Measurements from ENCODE around the gene CFTR.
"Not testable (repeated sequence)": the region's sequence is repeated elsewhere in the genome, so short reads cannot be mapped to it uniquely, and the experiment has no call there.

Gene CFTR

GRCh38 chr7:117489911-117490310 is 10.1 kb downstream of the CFTR start:
- no peak for DNase-seq
- intact Hi-C loops (cut with DNase I) = no loop called here

- no peak for DNase-seq
- intact Hi-C loops (cut with DNase I) = no loop called here
Observed at GRCh38 chr7:117492649-117493048, 12.8 kb downstream of the CFTR start.

- DNase-seq = no peak
- intact Hi-C loops (cut with DNase I) = no loop called here
Observed at GRCh38 chr7:117493460-117493859, 13.6 kb downstream of the CFTR start.

GRCh38 chr7:117495308-117495707 is 15.5 kb downstream of the CFTR start:
- DNase-seq = no peak

GRCh38 chr7:117502331-117502730 is 22.5 kb downstream of the CFTR start:
- no peak for DNase-seq
- intact Hi-C loops (cut with DNase I) = no loop called here

More at GRCh38 chr7:117495308-117495707, 15.5 kb downstream of the CFTR start:
- intact Hi-C loops (cut with DNase I) = no loop called here

- no peak for DNase-seq
- intact Hi-C loops (cut with DNase I) = no loop called here
Observed at GRCh38 chr7:117505238-117505637, 25.4 kb downstream of the CFTR start.

- intact Hi-C loops (cut with DNase I) = no loop called here
Observed at GRCh38 chr7:117508676-117509075, 28.9 kb downstream of the CFTR start.

GRCh38 chr7:117517194-117517593 is 37.4 kb downstream of the CFTR start:
- DNase-seq; intact Hi-C loops (cut with DNase I): not testable (repeated sequence)

More at GRCh38 chr7:117508676-117509075, 28.9 kb downstream of the CFTR start:
- no peak for DNase-seq

GRCh38 chr7:117530390-117530789 is 50.6 kb downstream of the CFTR start:
- intact Hi-C loops (cut with DNase I) = no loop called here

GRCh38 chr7:117531595-117532244 is 51.9 kb downstream of the CFTR start:
- intact Hi-C loops (cut with DNase I) = no loop called here
- no peak for DNase-seq

More at GRCh38 chr7:117530390-117530789, 50.6 kb downstream of the CFTR start:
- no peak for DNase-seq

GRCh38 chr7:117538053-117538452 is 58.2 kb downstream of the CFTR start:
- intact Hi-C loops (cut with DNase I) = no loop called here
- DNase-seq = no peak

- intact Hi-C loops (cut with DNase I) = no loop called here
- no peak for DNase-seq
Observed at GRCh38 chr7:117544061-117544460, 64.2 kb downstream of the CFTR start.

- intact Hi-C loops (cut with DNase I) = no loop called here
- no peak for DNase-seq
Observed at GRCh38 chr7:117548035-117548434, 68.2 kb downstream of the CFTR start.

- DNase-seq = no peak
- intact Hi-C loops (cut with DNase I) = no loop called here
Observed at GRCh38 chr7:117550625-117551024, 70.8 kb downstream of the CFTR start.

GRCh38 chr7:117552660-117553059 is 72.8 kb downstream of the CFTR start:
- intact Hi-C loops (cut with DNase I) = no loop called here

GRCh38 chr7:117555260-117555659 is 75.4 kb downstream of the CFTR start:
- intact Hi-C loops (cut with DNase I) = no loop called here
- no peak for DNase-seq

More at GRCh38 chr7:117552660-117553059, 72.8 kb downstream of the CFTR start:
- DNase-seq = no peak

GRCh38 chr7:117559391-117559790 is 79.6 kb downstream of the CFTR start:
- intact Hi-C loops (cut with DNase I) = no loop called here
- no peak for DNase-seq

- no peak for DNase-seq
Observed at GRCh38 chr7:117560030-117560429, 80.2 kb downstream of the CFTR start.

GRCh38 chr7:117562759-117563158 is 82.9 kb downstream of the CFTR start:
- intact Hi-C loops (cut with DNase I) = no loop called here
- no peak for DNase-seq

More at GRCh38 chr7:117560030-117560429, 80.2 kb downstream of the CFTR start:
- intact Hi-C loops (cut with DNase I) = no loop called here

- DNase-seq = no peak
- intact Hi-C loops (cut with DNase I) = no loop called here
Observed at GRCh38 chr7:117564080-117564479, 84.3 kb downstream of the CFTR start.

- no peak for DNase-seq
- intact Hi-C loops (cut with DNase I) = no loop called here
Observed at GRCh38 chr7:117564627-117565026, 84.8 kb downstream of the CFTR start.
